ENCODE measurements around the gene SPAAR. TPM values are rescaled to one million over a fixed set of nuclear protein-coding genes. Genes with fewer than 3 reads are reported as not detected.

SPAAR gene
- total and polyA plus RNA-seq, 9 of the 15 experiments (the other 6 are each of a cell fraction or from before 2014, with no cell fraction given): not detected

GRCh38 chr9:35923927-35924763 is 14.9 kb downstream of the SPAAR start (continued):
- TF ChIP-seq CUX1 (CRISPR knock-in tag; IDR thresholded peaks at IDR 0.05): no peak; the same call in none of the 2 replicates
- TF ChIP-seq POU5F1 (IDR thresholded peaks at IDR 0.05; ENCODE audit: borderline replicate concordance, low read depth, low read length, partially characterized antibody): no peak
- TF ChIP-seq FOXP1 (CRISPR knock-in tag; IDR thresholded peaks at IDR 0.05): no peak
- TF ChIP-seq U2AF1 (optimal IDR thresholded peaks at IDR 0.05; ENCODE audit: low read depth, low read length): no peak
- TF ChIP-seq, protein P1, sequence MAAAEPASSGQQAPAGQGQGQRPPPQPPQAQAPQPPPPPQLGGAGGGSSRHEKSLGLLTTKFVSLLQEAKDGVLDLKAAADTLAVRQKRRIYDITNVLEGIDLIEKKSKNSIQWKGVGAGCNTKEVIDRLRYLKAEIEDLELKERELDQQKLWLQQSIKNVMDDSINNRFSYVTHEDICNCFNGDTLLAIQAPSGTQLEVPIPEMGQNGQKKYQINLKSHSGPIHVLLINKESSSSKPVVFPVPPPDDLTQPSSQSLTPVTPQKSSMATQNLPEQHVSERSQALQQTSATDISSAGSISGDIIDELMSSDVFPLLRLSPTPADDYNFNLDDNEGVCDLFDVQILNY (CRISPR knock-in tag; IDR thresholded peaks at IDR 0.05): no peak
- TF ChIP-seq HDAC2 (IDR thresholded peaks at IDR 0.05): no peak
- TF ChIP-seq ZNF121 (CRISPR knock-in tag; conservative IDR thresholded peaks at IDR 0.05): no peak
- TF ChIP-seq MYNN (IDR thresholded peaks at IDR 0.05): no peak
- no peak for TF ChIP-seq MYNN (CRISPR knock-in tag; IDR thresholded peaks at IDR 0.05)
- peak; percentile 77 for TF ChIP-seq CBFA2T2 (conservative IDR thresholded peaks at IDR 0.05)
- no peak for TF ChIP-seq ZNF12 (CRISPR knock-in tag; IDR thresholded peaks at IDR 0.05)
- TF ChIP-seq, protein P2, sequence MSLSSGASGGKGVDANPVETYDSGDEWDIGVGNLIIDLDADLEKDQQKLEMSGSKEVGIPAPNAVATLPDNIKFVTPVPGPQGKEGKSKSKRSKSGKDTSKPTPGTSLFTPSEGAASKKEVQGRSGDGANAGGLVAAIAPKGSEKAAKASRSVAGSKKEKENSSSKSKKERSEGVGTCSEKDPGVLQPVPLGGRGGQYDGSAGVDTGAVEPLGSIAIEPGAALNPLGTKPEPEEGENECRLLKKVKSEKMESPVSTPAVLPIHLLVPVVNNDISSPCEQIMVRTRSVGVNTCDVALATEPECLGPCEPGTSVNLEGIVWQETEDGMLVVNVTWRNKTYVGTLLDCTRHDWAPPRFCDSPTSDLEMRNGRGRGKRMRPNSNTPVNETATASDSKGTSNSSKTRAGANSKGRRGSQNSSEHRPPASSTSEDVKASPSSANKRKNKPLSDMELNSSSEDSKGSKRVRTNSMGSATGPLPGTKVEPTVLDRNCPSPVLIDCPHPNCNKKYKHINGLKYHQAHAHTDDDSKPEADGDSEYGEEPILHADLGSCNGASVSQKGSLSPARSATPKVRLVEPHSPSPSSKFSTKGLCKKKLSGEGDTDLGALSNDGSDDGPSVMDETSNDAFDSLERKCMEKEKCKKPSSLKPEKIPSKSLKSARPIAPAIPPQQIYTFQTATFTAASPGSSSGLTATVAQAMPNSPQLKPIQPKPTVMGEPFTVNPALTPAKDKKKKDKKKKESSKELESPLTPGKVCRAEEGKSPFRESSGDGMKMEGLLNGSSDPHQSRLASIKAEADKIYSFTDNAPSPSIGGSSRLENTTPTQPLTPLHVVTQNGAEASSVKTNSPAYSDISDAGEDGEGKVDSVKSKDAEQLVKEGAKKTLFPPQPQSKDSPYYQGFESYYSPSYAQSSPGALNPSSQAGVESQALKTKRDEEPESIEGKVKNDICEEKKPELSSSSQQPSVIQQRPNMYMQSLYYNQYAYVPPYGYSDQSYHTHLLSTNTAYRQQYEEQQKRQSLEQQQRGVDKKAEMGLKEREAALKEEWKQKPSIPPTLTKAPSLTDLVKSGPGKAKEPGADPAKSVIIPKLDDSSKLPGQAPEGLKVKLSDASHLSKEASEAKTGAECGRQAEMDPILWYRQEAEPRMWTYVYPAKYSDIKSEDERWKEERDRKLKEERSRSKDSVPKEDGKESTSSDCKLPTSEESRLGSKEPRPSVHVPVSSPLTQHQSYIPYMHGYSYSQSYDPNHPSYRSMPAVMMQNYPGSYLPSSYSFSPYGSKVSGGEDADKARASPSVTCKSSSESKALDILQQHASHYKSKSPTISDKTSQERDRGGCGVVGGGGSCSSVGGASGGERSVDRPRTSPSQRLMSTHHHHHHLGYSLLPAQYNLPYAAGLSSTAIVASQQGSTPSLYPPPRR (CRISPR knock-in tag; IDR thresholded peaks at IDR 0.05; ENCODE audit: borderline replicate concordance): no peak
- TF ChIP-seq, protein P3, sequence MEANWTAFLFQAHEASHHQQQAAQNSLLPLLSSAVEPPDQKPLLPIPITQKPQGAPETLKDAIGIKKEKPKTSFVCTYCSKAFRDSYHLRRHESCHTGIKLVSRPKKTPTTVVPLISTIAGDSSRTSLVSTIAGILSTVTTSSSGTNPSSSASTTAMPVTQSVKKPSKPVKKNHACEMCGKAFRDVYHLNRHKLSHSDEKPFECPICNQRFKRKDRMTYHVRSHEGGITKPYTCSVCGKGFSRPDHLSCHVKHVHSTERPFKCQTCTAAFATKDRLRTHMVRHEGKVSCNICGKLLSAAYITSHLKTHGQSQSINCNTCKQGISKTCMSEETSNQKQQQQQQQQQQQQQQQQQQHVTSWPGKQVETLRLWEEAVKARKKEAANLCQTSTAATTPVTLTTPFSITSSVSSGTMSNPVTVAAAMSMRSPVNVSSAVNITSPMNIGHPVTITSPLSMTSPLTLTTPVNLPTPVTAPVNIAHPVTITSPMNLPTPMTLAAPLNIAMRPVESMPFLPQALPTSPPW (CRISPR knock-in tag; IDR thresholded peaks at IDR 0.05): peak; percentile 38; the same call in 1 of the 2 replicates
- TF ChIP-seq HMG20B (CRISPR knock-in tag; IDR thresholded peaks at IDR 0.05): no peak
- TF ChIP-seq SREBF1 (IDR thresholded peaks at IDR 0.05; ENCODE audit: borderline replicate concordance, low read depth, low read length): no peak

Data from K562 (cell line).